SU-DHL-6 (cell line): ENCODE results near the gene TRMU.

Experiments used
- H2AFZ ChIP-seq: fragments of 200-600 bp; sonication (generic); 2 replicates; pipeline ENCODE4 v1.6.1; 2014; ENCODE audit warnings: low read depth, mild to moderate bottlenecking, moderate library complexity, mixed read lengths, antibody characterized with exemption, low read length; ENCODE audit not compliant: severe bottlenecking
- H3F3A ChIP-seq: fragments of 200-600 bp; shearing (Covaris generic); 2 replicates; pipeline ENCODE4 v1.6.0; 2016; ENCODE audit warnings: antibody characterized with exemption, mild to moderate bottlenecking; ENCODE audit not compliant: insufficient read depth
- H3K27ac ChIP-seq: fragments of 200-600 bp; sonication (generic); 2 replicates; pipeline ENCODE4 v1.5.1; 2016; ENCODE audit warnings: low read depth, mild to moderate bottlenecking, low read length, moderate library complexity, mixed read lengths
- H3K27me3 ChIP-seq: fragments of 200-600 bp; sonication (generic), shearing (Covaris generic); 2 replicates; pipeline ENCODE4 v1.6.0; 2014; ENCODE audit warnings: mild to moderate bottlenecking, low read length
- H3K36me3 ChIP-seq: fragments of 200-600 bp; sonication (generic); 2 replicates; pipeline ENCODE4 v1.6.1; 2014; ENCODE audit warnings: mild to moderate bottlenecking, low read length, mixed read lengths
- H3K4me2 ChIP-seq: fragments of 300-600, 200-600 bp; shearing (Covaris generic), sonication (generic); 2 replicates; pipeline ENCODE4 v1.6.0; 2014; ENCODE audit warnings: low read length, low read depth, mild to moderate bottlenecking; ENCODE audit not compliant: poor library complexity, severe bottlenecking
- H3K4me3 ChIP-seq: fragments of 200-600 bp; sonication (generic); 2 replicates; pipeline ENCODE4 v1.5.1; 2014; ENCODE audit warnings: antibody characterized with exemption, low read length, mild to moderate bottlenecking, mixed read lengths; ENCODE audit not compliant: insufficient read depth, poor library complexity, severe bottlenecking
- H3K79me2 ChIP-seq: fragments of 200-600 bp; sonication (generic); 2 replicates; pipeline ENCODE4 v1.6.1; 2014; ENCODE audit warnings: mild to moderate bottlenecking, low read length, moderate library complexity; ENCODE audit not compliant: insufficient read depth
- H3K9ac ChIP-seq: fragments of 200-600 bp; sonication (generic); 2 replicates; pipeline ENCODE4 v1.7.0; 2014; ENCODE audit warnings: mild to moderate bottlenecking, low read length
- H3K9me2 ChIP-seq: fragments of 200-600 bp; sonication (generic); replicated peaks from 2 replicates; pipeline ENCODE4 v1.6.1; 2014; ENCODE audit warnings: low read length; ENCODE audit not compliant: insufficient read depth
- H3K9me3 ChIP-seq: fragments of 200-600 bp; sonication (generic); 2 replicates; pipeline ENCODE4 v1.6.1; 2014; ENCODE audit warnings: low read length, mixed read lengths; ENCODE audit not compliant: insufficient read depth
- H4K20me1 ChIP-seq: fragments of 200-600 bp; sonication (generic); 2 replicates; pipeline ENCODE4 v1.6.1; 2014; ENCODE audit warnings: low read depth, mild to moderate bottlenecking, antibody characterized with exemption, low read length, moderate library complexity, mixed read lengths
- EZH2phosphoT487 ChIP-seq: fragments of 200-600 bp; sonication (generic), shearing (Covaris generic); conservative IDR thresholded peaks from 2 replicates; pipeline ENCODE4 v1.6.1; 2018; ENCODE audit warnings: mild to moderate bottlenecking, antibody characterized with exemption, low read length, moderate library complexity, mixed read lengths
- TF ChIP-seq, protein P1 (sequence below): fragments of 200-600 bp; sonication (generic); IDR thresholded peaks from one replicate; pipeline ENCODE4 v1.5.1; 2017; ENCODE audit warnings: antibody characterized with exemption, mild to moderate bottlenecking, low read length, moderate library complexity; ENCODE audit not compliant: insufficient read depth, poor library complexity, severe bottlenecking

The TRMU gene

DNA sequence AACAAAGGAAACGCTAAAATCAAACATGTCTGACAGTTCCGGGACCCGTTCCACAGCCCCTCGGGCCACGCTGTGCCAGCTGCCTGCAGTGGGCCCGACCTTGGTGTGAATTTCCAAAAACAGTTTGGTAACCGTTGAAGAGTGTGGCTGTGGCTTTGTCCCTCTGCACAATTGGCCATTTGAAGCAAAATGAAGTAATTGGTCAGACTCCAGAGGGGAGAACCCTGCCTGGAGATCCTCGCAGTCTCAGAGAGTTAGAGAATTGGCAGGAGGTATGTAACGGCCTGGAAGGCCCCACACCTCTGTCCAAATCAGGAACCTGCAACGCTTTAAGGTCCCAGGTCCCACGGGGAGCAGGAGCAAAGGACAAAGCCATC lies 26.3 kb downstream of the TRMU start:
- Histone ChIP-seq H3K4me2 (no peak overlapping the region), H4K20me1 (no peaks in the 10 kb centered on the region), H3F3A (peaks cover 11% of the 10 kb centered on the region)

DNA sequence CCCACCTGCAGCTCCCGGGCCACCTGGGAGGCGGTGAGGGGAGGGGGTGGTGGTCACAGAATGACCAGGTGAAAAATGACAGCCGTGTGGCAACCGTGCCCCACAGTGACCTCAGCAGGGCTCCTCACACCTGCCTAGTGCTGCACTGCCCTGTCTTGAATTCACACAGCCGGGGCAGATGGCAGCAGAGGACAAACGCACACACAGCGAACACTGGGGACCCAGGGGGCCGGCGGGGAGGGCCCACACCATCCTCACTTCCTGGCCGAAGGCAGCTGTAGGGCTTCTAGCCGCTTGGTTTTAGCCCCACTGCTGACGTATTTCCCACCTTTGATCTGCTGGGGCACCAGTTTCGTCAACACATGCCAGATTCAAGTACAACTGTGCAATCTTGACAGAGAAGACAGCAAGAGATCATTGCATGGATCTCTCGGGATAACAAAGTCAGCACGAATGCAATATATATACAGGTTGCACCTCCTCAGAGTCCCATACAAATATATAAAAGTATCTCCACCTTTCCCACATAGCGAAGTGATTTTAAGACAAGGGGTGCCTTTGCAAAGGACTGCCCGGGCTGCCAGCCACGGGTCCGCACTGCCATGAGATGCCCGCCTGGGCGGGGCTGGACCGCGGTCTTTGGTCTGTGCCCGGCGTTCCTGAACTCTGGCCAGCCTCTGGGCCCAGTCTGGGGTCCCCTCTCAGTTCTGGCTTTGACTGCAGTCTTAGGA lies 26.9 kb downstream of the TRMU start:
- no peaks in the 10 kb centered on the region for H3K79me2 ChIP-seq
- H3K9me3 ChIP-seq = no peaks in the 10 kb centered on the region
- TF ChIP-seq, protein P1, sequence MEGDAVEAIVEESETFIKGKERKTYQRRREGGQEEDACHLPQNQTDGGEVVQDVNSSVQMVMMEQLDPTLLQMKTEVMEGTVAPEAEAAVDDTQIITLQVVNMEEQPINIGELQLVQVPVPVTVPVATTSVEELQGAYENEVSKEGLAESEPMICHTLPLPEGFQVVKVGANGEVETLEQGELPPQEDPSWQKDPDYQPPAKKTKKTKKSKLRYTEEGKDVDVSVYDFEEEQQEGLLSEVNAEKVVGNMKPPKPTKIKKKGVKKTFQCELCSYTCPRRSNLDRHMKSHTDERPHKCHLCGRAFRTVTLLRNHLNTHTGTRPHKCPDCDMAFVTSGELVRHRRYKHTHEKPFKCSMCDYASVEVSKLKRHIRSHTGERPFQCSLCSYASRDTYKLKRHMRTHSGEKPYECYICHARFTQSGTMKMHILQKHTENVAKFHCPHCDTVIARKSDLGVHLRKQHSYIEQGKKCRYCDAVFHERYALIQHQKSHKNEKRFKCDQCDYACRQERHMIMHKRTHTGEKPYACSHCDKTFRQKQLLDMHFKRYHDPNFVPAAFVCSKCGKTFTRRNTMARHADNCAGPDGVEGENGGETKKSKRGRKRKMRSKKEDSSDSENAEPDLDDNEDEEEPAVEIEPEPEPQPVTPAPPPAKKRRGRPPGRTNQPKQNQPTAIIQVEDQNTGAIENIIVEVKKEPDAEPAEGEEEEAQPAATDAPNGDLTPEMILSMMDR = no peak
- no peak for TF ChIP-seq EZH2phosphoT487
- H3K9ac ChIP-seq = no peak overlapping the region
- no peaks in the 10 kb centered on the region for H3K36me3 ChIP-seq
- H4K20me1 ChIP-seq = no peaks in the 10 kb centered on the region
- no peak overlapping the region for H3K4me3 ChIP-seq
- no peak overlapping the region for H3K4me2 ChIP-seq
- no peaks in the 10 kb centered on the region for H3K9me2 ChIP-seq
- no peak overlapping the region for H2AFZ ChIP-seq
- no peak overlapping the region for H3K27ac ChIP-seq
- H3F3A ChIP-seq = peaks cover 11% of the 10 kb centered on the region
- H3K27me3 ChIP-seq = no peaks in the 10 kb centered on the region

More for the DNA sequence above, 26.3 kb downstream of the TRMU start:
- H3K9me2 ChIP-seq = no peaks in the 10 kb centered on the region
- no peak overlapping the region for H3K27ac ChIP-seq
- no peaks in the 10 kb centered on the region for H3K27me3 ChIP-seq
- no peaks in the 10 kb centered on the region for H3K36me3 ChIP-seq
- no peaks in the 10 kb centered on the region for H3K79me2 ChIP-seq
- H3K9ac ChIP-seq = no peak overlapping the region
- H3K9me3 ChIP-seq = no peaks in the 10 kb centered on the region
- H2AFZ ChIP-seq = no peak overlapping the region
- no peak overlapping the region for H3K4me3 ChIP-seq
- TF ChIP-seq, protein P1 = no peak
- no peak for TF ChIP-seq EZH2phosphoT487

DNA sequence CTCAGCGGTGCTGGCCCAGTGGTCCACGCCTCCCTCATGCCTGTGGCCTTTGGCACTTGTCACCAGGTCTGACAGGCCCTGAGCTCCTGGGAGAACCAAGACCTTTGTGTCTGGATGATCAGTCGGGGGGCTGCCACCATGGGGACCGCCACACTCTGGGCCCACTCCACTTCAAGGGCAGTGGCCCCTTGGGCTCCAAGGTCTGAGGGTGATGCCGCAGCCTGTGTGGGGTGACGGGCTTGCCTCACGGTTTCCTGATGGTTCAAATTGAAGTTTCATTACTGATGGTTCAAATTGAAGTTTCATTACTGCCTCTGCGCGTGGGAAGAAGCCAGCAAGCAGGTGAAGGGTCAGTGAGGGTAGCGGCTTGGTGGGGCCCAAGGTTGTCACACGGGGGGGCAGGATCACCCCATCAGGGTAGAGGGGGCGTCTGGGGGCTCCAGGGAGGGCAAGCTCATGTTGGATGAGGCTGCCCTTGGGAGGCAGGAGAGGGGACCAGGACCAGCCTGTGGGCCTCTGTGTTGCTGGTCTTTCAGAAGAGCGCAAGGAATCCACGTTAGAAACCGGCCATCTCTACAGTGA lies 27.5 kb downstream of the TRMU start:
- Histone ChIP-seq H3K9me2 (no peaks in the 10 kb centered on the region), H3K36me3 (no peaks in the 10 kb centered on the region), H4K20me1 (no peaks in the 10 kb centered on the region), H3K4me2 (no peak overlapping the region), H3K9ac (no peak overlapping the region), H3F3A (peaks cover 11% of the 10 kb centered on the region), H3K9me3 (no peaks in the 10 kb centered on the region), H3K27ac (no peak overlapping the region), H3K4me3 (no peak overlapping the region), H3K79me2 (no peaks in the 10 kb centered on the region), H2AFZ (no peak overlapping the region), H3K27me3 (no peaks in the 10 kb centered on the region)
- TF ChIP-seq, protein P1 = no peak
- no peak for TF ChIP-seq EZH2phosphoT487
